Muscle of back (tissue), 11 donors: Measurements from ENCODE around the gene TRIM9. TPM values are rescaled to one million over a fixed set of nuclear protein-coding genes. Genes with fewer than 3 reads are reported as not detected.
A peak's percentile ranks its signal among the peaks of the same experiment; 100 is the strongest.

Experiments used
- DNase-seq, 3 donors: peaks; one replicate each; pipeline versions ENCODE4 v3.0.0 to v3.0.0-alpha.2; 2013
- polyA plus RNA-seq, 10 donors: library from polyadenylated mRNA; unstranded; fragments of 120-200 nt; gene quantifications; one replicate each; pipeline ENCODE4 v1.2.1, GENCODE V29; 2013; ENCODE audit not compliant: insufficient read length in 10 of 10

The TRIM9 gene
- polyA plus RNA-seq, 10 donors, result 0.65 to 6.7 (median 2.5) TPM

DNA sequence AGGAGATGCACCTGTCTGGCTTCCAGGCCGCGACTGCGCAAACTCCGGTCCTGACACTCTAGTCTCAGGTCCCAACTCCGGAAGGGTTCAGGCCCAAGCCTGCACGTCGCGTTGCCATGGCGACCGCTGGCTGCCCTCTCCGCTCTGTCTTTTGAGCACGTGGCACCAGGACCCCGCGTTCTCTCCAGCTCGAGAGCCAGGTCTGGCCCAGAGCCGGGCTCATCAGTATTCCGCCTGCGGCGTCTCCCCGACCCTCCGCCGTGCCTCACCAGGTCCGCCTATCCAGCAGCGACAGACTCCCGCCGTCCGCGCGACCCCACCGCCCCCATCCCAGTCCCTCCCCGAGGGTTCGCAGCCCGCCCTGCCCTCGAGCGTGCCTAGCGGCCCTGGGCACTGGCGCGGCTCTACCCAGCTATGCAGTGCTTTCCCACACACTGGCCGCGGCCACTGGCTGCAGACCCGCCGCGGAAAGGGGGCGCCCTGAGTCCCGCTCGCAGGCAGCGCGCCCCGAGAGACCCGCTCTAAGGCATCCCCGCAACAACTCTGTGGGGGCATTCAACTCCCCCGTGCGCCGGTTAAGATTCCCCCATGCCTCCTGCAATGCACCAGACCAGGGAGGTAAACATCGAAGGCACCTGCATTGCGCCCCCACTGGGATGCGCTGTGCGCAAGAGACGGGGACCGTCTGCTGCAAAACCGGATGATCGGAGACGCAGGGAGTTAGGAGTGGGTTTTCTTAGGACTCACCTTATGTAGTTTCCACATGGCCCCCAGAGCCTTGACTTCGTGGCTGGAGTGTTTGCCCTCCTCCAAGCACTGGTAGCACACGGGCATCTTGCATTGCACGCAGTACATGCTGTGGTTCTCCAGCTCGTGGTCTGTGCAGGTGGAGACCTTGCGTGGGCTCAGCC lies 1.3 kb downstream of the TRIM9 start:
- peak in 1 of 3 donors; percentile 62 for DNase-seq

DNA sequence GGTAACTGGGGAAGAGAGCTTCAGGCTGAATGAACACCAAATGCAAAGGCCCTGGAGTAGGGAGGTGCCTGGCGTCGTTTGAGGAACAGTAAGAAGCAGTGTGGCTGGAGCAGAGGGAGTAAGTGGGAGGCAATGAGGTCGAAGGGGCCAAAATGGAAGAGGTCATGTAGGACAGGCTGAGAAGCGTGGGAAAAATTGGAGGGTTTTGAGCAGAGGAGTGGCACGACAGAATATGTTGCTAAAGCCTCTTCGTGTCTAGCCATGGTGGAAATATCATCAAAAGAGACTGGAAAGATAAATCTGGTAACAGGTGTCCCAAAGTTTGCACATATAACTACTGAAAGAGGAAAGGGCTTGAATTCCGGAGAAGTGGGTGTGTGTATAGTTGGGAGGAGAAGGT lies 1.9 kb downstream of the TRIM9 start:
- no peak for DNase-seq

DNA sequence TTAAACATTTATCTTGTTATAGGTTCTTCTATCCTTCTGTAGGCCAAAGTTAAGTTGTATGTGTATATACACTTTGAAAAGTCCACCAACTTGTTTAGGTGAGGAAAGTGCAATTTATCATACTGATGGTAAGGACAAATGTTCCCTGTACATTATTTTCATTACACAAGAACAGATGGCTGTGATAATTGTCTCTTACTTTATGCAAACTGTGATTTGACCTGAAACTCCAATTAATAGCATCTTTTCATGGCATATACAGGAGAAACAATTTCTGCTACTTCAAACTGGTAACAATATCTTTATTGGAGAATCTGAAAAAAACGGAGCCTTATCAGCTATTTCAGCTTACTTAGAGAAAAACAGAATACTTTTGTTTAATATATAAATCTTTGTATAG lies 5.6 kb downstream of the TRIM9 start:
- no peak for DNase-seq

DNA sequence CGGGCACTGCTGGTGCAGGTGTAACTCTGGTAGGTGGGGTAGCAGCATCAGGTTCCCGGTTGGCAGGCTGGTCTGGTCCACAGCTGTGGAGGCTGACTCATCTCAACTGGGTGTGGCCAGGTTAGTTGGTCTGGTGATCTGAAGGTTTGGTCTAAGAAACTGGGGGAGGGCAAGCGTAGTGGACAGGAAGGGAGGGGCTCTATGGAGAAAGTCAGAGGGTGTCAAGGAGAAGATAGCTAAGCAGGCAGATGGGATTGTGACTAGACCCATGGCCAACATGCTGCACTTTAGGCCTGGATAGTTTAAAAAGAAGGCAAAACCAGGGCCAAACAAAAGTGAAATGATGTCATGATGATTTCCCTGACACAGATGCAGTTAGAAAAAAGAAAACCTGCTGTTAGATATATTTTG lies 7.9 kb downstream of the TRIM9 start:
- peak in 1 of 3 donors; percentile 53 for DNase-seq

DNA sequence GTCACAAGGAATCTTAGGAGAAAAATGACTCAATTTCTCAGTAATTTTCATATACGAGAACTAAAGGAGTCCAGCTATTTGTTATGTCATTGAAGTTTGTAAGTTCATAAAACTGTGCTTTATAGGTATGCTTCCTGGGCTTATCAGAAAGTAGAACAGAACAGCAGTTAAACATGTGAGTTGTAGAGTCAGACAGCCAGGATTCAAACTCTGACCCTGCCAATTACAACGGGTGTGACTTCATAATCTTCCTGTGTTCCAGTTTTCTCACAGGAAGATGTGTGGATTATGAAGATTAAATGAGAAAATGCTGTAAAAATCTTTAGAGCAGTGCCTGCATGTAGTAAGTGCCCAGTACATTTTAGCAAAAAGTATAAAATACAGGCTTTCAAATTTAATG lies 8.9 kb downstream of the TRIM9 start:
- DNase-seq, result no peak

DNA sequence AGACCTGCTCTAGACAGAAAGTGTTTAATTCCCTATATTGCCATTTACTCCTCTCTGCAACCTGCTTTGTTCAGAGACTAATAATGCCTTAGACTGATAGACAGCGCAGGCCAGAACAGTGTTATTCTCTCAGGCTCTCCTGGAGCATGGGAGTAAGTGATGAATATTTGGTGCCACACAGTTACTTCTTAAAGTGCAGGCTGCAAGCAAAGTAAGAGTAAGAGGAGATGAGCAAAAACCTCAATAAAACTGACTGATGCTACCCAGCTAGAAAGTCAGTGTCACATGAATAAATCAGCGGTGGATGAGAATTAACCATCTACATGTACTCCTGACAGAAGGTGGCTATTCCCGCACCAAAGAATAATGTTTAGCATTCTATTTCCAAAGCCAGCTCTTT lies 9.9 kb downstream of the TRIM9 start:
- DNase-seq, result no peak

DNA sequence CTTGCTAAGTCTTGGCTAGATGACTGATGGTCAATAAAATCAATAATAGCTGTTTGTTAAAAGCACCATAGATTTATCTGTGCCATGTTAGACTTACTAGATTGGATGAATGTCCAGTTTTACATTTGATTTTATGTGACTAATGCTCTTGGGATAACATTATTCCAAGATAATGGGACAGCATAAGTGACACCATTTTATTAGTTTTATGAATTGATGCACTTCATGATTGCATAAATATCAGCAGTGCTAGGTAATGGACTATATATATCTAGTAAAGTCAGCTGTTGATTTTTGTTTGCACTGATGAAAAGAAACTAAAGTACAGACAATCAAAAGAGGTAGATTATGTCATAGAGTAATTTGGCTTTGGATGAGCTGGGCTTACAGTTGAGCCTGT lies 10.4 kb downstream of the TRIM9 start:
- DNase-seq, result no peak

DNA sequence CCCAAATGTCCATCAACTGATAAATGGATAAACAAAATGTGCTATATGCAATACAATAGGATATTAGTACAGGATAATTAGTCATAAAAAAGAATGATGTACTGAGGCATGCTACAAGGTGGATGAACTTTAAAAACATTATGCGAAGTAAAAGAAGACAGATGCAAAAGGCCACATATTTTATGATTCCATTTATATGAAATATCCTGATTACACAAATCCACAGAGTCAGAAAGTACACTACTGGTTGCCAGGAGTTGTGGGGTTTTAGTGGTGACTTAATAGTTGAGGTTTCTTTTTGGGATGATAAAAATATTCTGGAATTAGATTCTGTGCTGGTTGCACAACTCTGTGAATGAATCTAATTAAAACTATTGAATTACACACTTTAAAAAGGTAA lies 12.6 kb downstream of the TRIM9 start:
- DNase-seq, result peak in 1 of 3 donors; percentile 36

DNA sequence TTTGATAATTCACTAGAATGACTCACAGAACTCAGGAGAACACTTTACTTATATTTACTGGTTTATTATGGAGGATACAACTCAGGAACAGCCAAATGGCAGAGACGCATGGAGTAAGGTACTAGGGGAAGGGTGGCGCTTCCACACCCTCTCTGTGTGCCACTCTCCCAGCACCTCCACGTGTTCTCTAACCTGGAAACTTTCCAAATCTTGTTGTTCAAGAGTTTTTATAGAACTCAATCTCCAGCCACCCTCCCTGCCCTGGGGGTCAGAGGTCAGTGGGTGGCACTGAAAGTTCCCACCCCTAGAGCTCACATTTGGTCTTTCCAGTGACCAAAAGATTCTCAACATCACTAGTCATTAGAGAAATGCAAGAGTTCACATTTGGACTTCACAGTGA lies 13.2 kb downstream of the TRIM9 start:
- DNase-seq, result no peak

DNA sequence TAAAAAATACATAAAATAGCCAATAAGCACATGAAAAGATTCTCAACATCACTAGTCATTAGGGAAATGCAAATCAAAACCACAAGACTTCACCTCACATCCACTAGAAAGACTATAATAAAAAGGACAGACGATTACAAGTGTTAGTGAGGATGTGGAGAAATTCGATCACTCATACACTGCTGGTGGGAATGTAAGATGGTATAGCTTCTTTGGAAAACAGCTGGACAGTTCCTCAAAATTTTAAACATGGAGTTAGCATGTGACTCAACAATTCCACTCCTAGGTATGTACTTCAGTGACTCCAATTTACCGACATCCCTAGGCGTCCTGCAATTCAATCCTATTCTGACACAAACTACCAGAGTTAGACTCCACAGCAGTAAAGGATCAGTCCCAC lies 13.7 kb downstream of the TRIM9 start:
- DNase-seq, result no peak

DNA sequence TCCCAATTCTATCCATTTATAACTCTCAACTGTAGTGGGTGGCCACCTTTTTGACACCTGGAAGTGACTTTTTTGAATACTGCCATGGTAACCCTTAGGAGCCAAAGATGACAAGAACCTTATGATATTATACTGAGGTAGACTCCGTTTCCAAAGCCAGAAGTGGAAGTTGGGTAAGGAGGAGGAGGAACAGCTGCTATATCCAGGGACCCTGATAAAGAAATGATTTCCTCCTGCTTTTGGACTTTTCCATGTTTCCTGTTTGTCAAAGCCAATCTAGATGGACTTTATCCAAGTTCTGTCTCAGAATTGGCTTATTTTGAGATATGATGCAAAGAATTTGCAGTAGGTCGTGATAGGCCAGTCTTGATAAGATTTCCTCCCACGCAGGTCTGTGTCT lies 14.3 kb downstream of the TRIM9 start:
- peak in 1 of 3 donors; percentile 50 for DNase-seq

DNA sequence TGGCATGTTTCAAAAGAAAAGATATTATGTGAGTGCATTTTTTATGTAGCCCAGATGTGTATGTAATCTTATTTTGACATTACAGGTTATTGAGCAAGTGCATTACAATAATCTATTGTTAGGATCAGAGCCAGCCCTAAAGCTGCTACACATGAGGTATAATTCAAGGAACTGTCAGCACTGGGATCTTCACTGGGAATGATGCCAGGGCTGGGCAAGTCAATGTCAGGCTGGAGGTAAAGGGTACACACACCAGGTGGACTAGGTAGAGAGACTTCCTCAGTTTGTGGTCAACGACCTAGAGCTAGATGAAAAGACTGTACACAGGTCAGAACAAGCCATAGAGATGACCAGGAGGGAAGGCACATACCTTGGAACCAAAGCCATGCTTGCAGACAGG lies 15.4 kb downstream of the TRIM9 start:
- DNase-seq, result peak in 1 of 3 donors; percentile 55

DNA sequence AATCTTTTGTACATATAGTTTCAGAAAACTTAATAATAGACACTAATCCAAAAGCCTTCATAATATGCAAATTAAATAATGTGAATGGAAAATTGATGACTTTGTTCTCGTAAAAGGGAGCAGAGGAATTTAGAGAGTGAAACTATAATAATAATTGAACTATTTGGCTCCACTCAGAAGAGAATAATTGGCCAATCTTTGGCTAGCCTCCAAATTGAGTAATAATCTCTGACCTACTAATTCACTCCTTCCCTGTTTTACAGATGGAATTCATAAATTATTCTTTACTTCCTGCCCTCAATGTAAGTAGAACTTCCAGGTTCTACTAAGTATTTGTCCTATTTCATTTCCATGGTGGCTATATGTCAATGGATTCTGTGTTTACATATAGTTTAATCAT lies 15.8 kb downstream of the TRIM9 start:
- DNase-seq, result no peak

DNA sequence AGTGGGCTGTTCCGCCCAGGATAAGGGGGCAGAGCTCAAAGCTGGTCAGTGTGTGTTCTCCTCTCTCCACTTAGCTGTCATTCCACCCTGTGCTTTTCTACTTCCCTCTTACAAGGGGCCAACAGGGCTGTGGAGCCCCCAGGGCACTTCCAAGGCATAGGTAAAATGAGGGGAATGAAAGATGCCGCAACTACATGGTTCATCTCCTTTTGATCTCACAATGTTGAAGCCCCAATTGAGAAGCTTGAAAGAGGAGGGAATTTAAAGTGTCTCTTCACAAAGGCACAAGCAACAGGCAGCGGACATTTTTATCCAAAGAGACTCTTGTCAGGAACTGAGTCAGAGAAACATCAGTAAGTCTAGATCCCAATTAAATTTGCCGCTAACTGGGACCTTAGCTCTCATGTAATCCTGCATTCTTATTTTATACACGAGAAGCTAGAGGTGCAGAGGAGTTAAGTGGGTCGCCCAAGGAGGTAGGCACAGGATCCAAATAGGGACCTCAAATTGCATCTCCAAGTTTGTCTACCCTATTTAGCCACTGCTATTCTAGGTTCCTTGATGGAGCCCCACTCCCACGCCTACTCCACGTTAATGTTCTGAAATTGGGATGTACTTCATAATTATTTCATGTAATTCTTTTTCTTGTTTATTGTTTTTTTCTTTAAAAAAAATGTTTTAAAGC lies 20.1 kb downstream of the TRIM9 start:
- DNase-seq, result no peak

DNA sequence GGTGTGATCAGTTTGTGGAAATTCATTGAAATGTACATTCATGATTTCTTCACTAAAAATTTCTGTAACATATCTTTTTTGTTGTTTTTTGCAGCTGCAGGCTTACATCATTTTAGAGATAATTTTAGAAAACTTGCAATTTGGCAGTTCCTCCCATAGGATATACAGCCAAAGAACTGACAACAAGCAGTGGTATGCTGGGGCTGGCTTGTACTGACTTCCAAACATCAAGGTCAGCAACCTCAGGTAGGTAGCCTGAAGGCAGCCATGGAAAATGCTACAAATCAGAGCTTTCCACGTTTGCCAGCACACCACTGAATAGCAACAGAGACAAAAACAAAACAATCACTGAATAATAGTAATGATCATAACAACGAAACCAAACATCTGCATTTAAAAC lies 21.2 kb downstream of the TRIM9 start:
- DNase-seq, result peak; percentile 69 to 89 (median 75)

DNA sequence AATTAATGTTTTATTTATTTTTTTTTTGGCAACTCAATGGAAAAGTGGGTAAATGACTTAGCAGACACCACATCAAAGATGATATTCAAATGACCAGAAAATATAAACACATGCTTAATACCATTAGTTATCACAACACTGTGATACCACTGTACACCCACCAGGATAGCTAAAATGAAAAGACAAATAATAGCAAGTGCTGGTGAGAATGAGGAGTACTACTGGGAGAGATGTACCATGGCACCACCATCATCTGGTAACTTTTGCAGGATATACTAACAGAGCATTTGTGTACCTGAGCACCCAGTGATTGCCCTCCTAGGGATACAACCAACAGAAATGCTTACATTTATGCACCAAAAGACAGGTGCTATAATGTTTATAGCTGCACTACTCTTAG lies 21.9 kb downstream of the TRIM9 start:
- no peak for DNase-seq

DNA sequence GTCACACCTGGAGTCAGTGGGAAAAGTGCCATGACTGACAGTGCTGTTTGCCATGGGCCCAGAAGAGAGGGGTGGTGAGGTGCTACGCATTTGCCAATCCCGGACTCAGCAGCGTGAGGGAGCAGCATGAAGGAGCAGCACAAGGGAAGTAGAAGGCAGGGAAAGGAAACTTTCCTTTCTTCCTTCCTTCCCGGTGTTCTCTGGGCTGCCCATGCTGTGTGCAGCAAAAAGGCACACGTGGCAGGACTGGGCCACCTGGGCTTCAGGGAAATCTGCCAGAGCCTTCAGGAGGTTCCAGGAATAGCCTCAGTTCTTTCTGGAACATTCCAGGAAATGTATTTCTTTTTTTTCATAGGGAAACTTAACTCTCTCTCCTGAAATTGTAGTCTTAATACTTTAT lies 23.0 kb downstream of the TRIM9 start:
- DNase-seq, result peak in 1 of 3 donors; percentile 76

DNA sequence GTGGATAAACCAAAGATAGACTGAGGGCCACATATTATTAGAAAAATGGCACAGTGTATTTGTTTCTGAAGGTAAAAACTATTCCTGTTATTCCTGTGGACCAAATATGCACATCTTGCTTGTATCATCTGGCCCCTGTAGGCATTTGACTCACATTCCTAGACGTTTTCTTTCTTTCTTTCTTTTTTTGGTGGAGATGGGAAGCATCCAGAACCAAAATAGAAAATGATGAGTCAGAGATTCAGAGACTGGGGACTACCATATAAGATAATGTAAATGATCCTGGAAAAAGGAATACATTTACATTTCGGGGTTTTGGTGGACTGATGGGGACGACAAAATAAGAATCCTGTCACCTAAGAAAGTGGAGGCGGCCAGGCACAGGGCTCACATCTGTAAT lies 24.2 kb downstream of the TRIM9 start:
- DNase-seq, result no peak

DNA sequence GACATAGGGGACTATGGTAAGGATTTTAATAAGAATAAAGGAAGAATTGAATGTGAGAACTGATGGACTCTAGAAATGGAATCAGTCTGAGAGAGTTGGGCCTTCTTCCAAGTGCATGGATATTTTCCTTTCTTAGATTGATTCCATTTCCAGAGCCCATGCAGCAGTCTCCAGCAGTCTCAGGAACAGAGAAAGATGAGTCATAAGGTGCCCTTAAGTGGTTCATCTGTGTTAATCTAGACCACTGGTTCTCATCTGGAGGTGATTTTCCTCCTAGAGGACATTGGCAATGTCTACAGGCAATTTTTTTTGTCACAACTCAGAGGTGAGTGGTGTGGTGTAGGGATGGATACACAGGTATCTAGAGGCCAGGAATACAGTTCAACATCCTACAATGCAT lies 25.9 kb downstream of the TRIM9 start:
- no peak for DNase-seq

DNA sequence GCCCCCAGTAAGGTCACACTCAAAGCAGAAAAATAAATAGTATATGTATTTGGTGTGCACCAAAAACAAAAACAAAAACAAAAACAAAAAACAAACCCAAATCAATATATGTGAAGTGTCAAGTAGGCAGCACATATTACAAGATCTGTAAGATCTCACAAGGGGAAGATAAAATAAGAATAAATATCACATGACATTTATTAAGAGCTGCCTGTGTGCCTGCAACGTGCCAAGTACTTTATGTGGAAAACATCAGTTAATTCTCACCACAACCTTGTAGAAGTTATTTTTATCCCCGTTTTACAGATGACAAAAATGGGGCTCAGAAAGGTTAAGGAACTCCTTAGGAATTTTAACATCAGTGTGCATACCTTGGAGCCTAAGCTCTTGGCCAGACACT lies 26.6 kb downstream of the TRIM9 start:
- no peak for DNase-seq

DNA sequence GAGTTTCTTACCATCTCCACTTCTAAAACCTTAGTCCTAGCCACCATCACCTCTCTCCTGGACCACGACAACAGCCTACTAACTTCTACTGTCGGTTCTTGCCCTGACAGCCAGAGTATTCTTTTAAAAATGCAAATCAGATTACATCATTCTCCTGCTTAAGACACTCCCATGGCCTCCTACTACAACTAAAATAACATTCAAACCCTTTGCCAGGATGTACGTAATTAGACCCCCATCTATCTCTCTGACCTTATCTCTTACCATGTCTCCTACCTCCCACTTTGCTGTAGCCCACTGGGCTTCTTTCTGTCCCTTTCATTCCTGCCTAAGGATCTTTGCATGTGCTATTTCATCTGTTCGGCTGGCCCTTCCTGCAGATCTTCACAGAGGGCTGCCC lies 27.6 kb downstream of the TRIM9 start:
- DNase-seq, result no peak

DNA sequence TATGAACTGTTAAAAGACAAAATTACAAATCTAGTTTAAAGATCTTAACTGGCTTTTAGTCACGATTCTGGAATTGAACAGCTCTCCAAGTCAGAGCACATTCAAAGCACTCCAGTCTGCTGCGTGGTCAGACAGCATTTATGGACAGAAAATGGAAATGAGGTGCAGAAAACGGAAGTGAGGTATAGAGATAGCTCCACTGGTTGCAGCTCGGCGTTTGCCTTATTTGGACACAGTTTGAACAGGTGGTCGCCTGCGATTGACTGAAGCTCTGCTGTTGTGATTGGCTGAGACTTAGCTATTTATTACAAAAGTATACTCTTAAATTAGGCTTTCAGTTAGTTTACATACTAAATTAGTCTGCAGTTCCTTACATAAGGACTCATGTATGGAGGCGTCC lies 28.3 kb downstream of the TRIM9 start:
- DNase-seq, result no peak

DNA sequence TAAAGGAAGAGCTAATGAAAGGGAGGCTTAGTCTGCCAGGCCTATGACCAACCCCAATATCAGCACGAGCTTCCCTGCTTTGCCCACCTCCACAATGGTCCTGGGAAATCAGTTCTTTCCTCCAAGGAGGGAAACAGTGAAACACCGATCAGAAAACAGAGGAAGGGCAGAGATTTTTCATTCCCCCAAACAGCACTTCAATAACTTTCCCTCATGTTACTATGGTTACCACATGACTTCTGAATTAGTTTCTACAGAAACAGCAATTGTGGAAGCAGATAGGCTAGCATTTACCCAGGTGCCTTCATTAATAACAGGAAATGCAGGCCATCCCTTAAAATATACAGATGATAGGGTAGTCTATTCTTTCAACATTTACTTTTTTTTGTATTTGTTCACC lies 35.9 kb downstream of the TRIM9 start:
- peak in 1 of 3 donors; percentile 68 for DNase-seq
